Pons (tissue), 1 donor: ENCODE measurements around the gene BCAS3.
A peak's percentile ranks its signal among the peaks of the same experiment; 100 is the strongest.

Source experiments
- DNase-seq: peaks from one replicate; pipeline ENCODE4 v3.0.0-alpha.2; 2016; ENCODE audit warnings: low spot score

BCAS3 gene

GRCh38 chr17:61251939-61252865, 574.6 kb downstream of the BCAS3 start:
- peak; percentile 68 for DNase-seq

DNA sequence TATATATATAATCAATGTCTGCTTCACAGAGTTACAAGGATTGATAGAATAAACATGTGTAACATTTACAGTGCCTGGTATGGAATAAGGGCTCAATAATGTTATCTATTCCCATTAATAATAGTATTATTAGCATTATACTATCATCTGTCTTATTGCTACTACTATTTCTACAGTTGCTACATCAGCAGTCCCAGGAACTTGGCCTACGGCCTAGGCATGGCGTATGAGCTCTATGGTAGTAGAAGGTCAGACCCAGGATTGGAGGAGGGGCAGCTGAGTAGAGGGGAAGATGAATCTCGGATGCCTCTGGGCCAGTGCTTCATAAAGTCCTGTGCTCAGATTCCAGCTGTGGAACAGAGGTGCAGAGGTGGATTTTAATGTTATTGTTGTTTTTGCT, 575.7 kb downstream of the BCAS3 start:
- no peak for DNase-seq

- DNase-seq: no peak
Observed at GRCh38 chr17:61253937-61254574, 576.4 kb downstream of the BCAS3 start.

GRCh38 chr17:61254904-61255303, 577.3 kb downstream of the BCAS3 start:
- DNase-seq: peak; percentile 74

- no peak for DNase-seq
Observed at GRCh38 chr17:61255647-61256046, 578.0 kb downstream of the BCAS3 start.

- no peak for DNase-seq
Observed at GRCh38 chr17:61259360-61259759, 581.7 kb downstream of the BCAS3 start.

GRCh38 chr17:61260071-61260797, 582.6 kb downstream of the BCAS3 start:
- peak; percentile 35 for DNase-seq

- no peak for DNase-seq
Observed at GRCh38 chr17:61261001-61261637, 583.5 kb downstream of the BCAS3 start.

- DNase-seq: no peak
Observed at GRCh38 chr17:61265397-61265796, 587.7 kb downstream of the BCAS3 start.

DNA sequence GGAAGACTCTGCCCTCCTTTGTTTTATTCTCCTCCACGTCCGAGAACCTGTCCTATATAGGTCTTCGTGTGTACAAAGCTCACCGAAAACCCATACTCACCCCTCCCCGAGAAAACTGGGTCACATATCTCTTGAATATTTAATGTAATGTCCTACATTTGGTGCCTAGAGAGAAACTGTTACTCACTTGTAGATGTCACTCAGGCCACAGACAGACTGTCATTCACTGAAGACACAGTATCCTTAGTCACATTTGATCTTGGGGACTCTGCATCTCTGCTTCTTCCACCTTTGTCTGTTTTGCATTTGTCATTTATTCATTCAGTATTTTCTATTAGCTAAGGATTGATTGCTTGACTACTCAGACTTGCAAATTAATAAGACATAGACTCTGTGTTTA, 590.2 kb downstream of the BCAS3 start:
- no peak for DNase-seq

GRCh38 chr17:61275395-61275794, 597.7 kb downstream of the BCAS3 start:
- DNase-seq: no peak

- no peak for DNase-seq
Observed at GRCh38 chr17:61276806-61277205, 599.2 kb downstream of the BCAS3 start.

GRCh38 chr17:61279476-61280145, 602.0 kb downstream of the BCAS3 start:
- no peak for DNase-seq

DNA sequence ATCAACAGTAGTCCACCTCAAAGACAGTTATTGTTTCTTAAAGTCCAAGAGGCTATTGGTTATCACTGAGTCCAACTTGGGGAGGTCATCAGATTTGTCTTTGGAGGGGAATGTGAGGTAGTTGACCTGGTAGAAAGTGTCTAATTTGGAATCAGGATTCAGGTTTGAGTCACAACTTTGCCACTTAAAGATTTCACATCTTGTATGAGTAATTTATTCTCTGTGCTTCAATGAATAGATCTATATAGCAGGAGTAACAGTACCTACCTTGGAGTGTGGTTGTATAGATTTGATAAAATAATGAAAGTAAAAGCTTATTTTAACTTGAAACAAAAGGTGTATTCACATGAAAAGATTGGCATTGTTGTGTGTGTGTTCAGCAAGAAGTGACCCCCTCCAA, 602.7 kb downstream of the BCAS3 start:
- DNase-seq: no peak

- no peak for DNase-seq
Observed at GRCh38 chr17:61280851-61281250, 603.2 kb downstream of the BCAS3 start.

- DNase-seq: no peak
Observed at GRCh38 chr17:61282377-61282776, 604.7 kb downstream of the BCAS3 start.

GRCh38 chr17:61283043-61283442, 605.4 kb downstream of the BCAS3 start:
- no peak for DNase-seq

DNA sequence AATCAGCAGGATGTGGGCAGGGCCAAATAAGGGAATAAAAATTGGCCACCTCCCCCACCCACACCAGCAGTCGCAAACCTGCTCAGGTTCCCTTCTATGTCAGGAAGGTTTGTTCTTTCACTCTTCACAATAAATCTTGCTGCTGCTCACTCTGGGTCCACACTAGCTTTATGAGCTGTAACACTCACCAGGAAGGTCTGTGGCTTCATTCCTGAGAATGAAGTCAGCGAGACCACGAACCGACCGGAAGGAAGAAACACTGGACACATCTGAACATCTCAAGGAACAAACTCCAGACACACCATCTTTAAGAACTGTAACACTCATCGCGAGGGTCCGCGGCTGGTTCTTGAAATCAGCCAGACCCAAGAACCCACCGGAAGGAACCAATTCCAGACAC, 606.5 kb downstream of the BCAS3 start:
- DNase-seq: no peak

DNA sequence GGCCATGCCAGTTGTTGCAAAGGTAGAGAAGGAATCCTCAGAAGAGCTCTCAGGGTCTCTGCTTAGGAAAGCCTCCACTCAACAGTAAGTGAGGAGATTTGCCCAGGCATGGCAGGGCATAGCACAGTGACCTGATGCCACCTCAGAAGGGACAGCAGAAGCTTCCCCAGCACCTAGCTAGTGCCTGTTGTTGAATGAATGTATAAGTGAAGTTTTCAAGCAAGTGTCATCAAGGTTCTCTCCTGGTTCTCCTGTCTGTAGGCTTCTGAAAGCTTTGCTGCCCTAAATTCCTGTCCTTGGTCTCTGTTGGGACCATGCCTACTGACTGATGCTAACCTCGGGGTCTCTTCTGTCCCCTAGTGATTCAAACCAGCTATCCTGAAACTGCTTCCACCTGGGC, 607.1 kb downstream of the BCAS3 start:
- DNase-seq: no peak

- DNase-seq: no peak
Observed at GRCh38 chr17:61285526-61286320, 608.1 kb downstream of the BCAS3 start.

GRCh38 chr17:61286449-61286848, 608.8 kb downstream of the BCAS3 start:
- DNase-seq: no peak
